ENCODE measurements around the gene TSFM.
A peak's percentile ranks its signal among the peaks of the same experiment; 100 is the strongest.

Gene TSFM

DNA sequence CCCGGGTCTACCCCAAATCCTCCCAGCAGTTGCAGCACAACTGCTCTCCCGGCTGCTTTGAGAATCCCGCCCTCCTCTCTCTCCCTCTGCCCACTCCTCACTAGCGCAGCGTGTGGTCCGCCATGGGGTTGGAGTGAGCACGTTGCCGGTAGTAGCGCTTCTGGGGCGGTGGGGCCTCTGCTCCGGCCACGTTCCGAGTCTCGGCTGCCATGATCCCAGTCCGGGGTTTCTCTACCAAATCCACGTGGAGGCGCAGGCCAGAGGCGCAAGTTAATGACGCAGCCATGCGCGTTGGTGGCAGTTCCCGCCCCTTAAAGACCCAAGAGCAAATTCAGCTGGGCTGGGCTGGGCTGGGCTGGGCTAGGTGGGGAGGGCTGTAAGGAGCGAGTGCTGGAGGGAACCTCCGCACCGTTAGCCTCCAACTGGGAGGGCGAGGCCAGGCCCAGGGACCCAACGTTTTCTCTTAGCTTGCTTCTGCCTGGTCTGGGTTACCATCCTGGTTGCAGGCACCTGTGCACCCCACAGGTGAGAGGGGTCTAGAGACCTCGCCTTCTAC, 10.6 kb upstream of the TSFM start, which contains the start of gene METTL1 (continued):
- peak; percentile 96 for TF ChIP-seq ZBTB48 (tag by site-specific recombination; IDR thresholded peaks at IDR 0.05)
- TF ChIP-seq, protein P1, sequence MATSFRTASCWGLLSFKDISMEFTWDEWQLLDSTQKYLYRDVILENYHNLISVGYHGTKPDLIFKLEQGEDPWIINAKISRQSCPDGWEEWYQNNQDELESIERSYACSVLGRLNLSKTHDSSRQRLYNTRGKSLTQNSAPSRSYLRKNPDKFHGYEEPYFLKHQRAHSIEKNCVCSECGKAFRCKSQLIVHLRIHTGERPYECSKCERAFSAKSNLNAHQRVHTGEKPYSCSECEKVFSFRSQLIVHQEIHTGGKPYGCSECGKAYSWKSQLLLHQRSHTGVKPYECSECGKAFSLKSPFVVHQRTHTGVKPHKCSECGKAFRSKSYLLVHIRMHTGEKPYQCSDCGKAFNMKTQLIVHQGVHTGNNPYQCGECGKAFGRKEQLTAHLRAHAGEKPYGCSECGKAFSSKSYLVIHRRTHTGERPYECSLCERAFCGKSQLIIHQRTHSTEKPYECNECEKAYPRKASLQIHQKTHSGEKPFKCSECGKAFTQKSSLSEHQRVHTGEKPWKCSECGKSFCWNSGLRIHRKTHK (tag by site-specific recombination; IDR thresholded peaks at IDR 0.05) = no peak
- TF ChIP-seq ZNF16 (tag by site-specific recombination; IDR thresholded peaks at IDR 0.05; ENCODE audit: low read depth) = 0 out of 2 replicates have a peak, but pooled peaks have one; percentile 9
- no peak for TF ChIP-seq ZNF132 (tag by site-specific recombination; IDR thresholded peaks at IDR 0.05; ENCODE audit: borderline replicate concordance)
- no peak for TF ChIP-seq RBAK (tag by site-specific recombination; IDR thresholded peaks at IDR 0.05)
- TF ChIP-seq ZNF501 (tag by site-specific recombination; IDR thresholded peaks at IDR 0.05) = peak; percentile 99
- peak; percentile 83 for TF ChIP-seq OVOL3 (tag by site-specific recombination; IDR thresholded peaks at IDR 0.05)
- no peak for TF ChIP-seq ZNF514 (tag by site-specific recombination; IDR thresholded peaks at IDR 0.05)
- no peak for TF ChIP-seq GFI1B (tag by site-specific recombination; IDR thresholded peaks at IDR 0.05)
- TF ChIP-seq GLIS2 (tag by site-specific recombination; IDR thresholded peaks at IDR 0.05) = peak; percentile 77
- TF ChIP-seq, protein P2, sequence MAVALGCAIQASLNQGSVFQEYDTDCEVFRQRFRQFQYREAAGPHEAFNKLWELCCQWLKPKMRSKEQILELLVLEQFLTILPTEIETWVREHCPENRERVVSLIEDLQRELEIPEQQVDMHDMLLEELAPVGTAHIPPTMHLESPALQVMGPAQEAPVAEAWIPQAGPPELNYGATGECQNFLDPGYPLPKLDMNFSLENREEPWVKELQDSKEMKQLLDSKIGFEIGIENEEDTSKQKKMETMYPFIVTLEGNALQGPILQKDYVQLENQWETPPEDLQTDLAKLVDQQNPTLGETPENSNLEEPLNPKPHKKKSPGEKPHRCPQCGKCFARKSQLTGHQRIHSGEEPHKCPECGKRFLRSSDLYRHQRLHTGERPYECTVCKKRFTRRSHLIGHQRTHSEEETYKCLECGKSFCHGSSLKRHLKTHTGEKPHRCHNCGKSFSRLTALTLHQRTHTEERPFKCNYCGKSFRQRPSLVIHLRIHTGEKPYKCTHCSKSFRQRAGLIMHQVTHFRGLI (tag by site-specific recombination; IDR thresholded peaks at IDR 0.05) = peak; percentile 97
- TF ChIP-seq, protein P3, sequence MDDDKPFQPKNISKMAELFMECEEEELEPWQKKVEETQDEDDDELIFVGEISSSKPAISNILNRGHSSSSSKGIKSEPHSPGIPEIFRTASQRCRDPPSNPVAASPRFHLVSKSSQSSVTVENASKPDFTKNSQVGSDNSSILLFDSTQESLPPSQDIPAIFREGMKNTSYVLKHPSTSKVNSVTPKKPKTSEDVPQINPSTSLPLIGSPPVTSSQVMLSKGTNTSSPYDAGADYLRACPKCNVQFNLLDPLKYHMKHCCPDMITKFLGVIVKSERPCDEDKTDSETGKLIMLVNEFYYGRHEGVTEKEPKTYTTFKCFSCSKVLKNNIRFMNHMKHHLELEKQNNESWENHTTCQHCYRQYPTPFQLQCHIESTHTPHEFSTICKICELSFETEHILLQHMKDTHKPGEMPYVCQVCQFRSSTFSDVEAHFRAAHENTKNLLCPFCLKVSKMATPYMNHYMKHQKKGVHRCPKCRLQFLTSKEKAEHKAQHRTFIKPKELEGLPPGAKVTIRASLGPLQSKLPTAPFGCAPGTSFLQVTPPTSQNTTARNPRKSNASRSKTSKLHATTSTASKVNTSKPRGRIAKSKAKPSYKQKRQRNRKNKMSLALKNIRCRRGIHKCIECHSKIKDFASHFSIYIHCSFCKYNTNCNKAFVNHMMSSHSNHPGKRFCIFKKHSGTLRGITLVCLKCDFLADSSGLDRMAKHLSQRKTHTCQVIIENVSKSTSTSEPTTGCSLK (tag by site-specific recombination; IDR thresholded peaks at IDR 0.05) = no peak
- no peak for TF ChIP-seq ZNF211 (tag by site-specific recombination; IDR thresholded peaks at IDR 0.05; ENCODE audit: low read depth)
- TF ChIP-seq, protein P4, sequence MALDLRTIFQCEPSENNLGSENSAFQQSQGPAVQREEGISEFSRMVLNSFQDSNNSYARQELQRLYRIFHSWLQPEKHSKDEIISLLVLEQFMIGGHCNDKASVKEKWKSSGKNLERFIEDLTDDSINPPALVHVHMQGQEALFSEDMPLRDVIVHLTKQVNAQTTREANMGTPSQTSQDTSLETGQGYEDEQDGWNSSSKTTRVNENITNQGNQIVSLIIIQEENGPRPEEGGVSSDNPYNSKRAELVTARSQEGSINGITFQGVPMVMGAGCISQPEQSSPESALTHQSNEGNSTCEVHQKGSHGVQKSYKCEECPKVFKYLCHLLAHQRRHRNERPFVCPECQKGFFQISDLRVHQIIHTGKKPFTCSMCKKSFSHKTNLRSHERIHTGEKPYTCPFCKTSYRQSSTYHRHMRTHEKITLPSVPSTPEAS (tag by site-specific recombination; IDR thresholded peaks at IDR 0.05) = peak; percentile 38; the same call in 1 of the 2 replicates
- no peak for TF ChIP-seq BCL11B (tag by site-specific recombination; IDR thresholded peaks at IDR 0.05; ENCODE audit: low read depth)
- TF ChIP-seq ZNF433 (tag by site-specific recombination; IDR thresholded peaks at IDR 0.05; ENCODE audit: low read depth) = no peak
- TF ChIP-seq ZNF830 (tag by site-specific recombination; IDR thresholded peaks at IDR 0.05; ENCODE audit: low read depth) = no peak
- no peak; the same call in 1 of the 2 replicates for TF ChIP-seq REPIN1 (tag by site-specific recombination; IDR thresholded peaks at IDR 0.05; ENCODE audit: low read depth)
- TF ChIP-seq ZNF629 (tag by site-specific recombination; IDR thresholded peaks at IDR 0.05) = peak; percentile 98
- peak; percentile 93 for TF ChIP-seq SP3 (tag by site-specific recombination; IDR thresholded peaks at IDR 0.05)
- peak; percentile 66; the same call in 1 of the 2 replicates for TF ChIP-seq MYNN (tag by site-specific recombination; IDR thresholded peaks at IDR 0.05; ENCODE audit: borderline replicate concordance)
- peak; percentile 89 for TF ChIP-seq ZFHX2 (tag by site-specific recombination; conservative IDR thresholded peaks at IDR 0.05)
- TF ChIP-seq SALL2 (tag by site-specific recombination; IDR thresholded peaks at IDR 0.05; ENCODE audit: borderline replicate concordance) = no peak
- peak; percentile 80 for TF ChIP-seq SCRT2 (tag by site-specific recombination; IDR thresholded peaks at IDR 0.05)
- peak; percentile 94; the same call in 1 of the 2 replicates for TF ChIP-seq ZNF324 (tag by site-specific recombination; IDR thresholded peaks at IDR 0.05)
- TF ChIP-seq ZNF521 (tag by site-specific recombination; IDR thresholded peaks at IDR 0.05) = no peak
- TF ChIP-seq, protein P5, sequence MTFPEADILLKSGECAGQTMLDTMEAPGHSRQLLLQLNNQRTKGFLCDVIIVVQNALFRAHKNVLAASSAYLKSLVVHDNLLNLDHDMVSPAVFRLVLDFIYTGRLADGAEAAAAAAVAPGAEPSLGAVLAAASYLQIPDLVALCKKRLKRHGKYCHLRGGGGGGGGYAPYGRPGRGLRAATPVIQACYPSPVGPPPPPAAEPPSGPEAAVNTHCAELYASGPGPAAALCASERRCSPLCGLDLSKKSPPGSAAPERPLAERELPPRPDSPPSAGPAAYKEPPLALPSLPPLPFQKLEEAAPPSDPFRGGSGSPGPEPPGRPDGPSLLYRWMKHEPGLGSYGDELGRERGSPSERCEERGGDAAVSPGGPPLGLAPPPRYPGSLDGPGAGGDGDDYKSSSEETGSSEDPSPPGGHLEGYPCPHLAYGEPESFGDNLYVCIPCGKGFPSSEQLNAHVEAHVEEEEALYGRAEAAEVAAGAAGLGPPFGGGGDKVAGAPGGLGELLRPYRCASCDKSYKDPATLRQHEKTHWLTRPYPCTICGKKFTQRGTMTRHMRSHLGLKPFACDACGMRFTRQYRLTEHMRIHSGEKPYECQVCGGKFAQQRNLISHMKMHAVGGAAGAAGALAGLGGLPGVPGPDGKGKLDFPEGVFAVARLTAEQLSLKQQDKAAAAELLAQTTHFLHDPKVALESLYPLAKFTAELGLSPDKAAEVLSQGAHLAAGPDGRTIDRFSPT (tag by site-specific recombination; IDR thresholded peaks at IDR 0.05) = peak; percentile 70; the same call in 1 of the 2 replicates
- no peak for TF ChIP-seq ZNF792 (tag by site-specific recombination; IDR thresholded peaks at IDR 0.05)
- TF ChIP-seq ZBTB8A (tag by site-specific recombination; IDR thresholded peaks at IDR 0.05) = peak; percentile 90
- TF ChIP-seq ZNF843 (tag by site-specific recombination; IDR thresholded peaks at IDR 0.05) = peak; percentile 78; the same call in 1 of the 2 replicates
- TF ChIP-seq FEZF1 (tag by site-specific recombination; IDR thresholded peaks at IDR 0.05) = 0 out of 2 replicates have a peak, but pooled peaks have one; percentile 11
- TF ChIP-seq, protein P6, sequence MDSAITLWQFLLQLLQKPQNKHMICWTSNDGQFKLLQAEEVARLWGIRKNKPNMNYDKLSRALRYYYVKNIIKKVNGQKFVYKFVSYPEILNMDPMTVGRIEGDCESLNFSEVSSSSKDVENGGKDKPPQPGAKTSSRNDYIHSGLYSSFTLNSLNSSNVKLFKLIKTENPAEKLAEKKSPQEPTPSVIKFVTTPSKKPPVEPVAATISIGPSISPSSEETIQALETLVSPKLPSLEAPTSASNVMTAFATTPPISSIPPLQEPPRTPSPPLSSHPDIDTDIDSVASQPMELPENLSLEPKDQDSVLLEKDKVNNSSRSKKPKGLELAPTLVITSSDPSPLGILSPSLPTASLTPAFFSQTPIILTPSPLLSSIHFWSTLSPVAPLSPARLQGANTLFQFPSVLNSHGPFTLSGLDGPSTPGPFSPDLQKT (IDR thresholded peaks at IDR 0.05; ENCODE audit: borderline replicate concordance, low read depth, low read length) = no peak

Measured in HEK293 (cell line).